Measurements from ENCODE around the gene ATAD5.
"Not testable (repeated sequence)": the region's sequence is repeated elsewhere in the genome, so short reads cannot be mapped to it uniquely, and the experiment has no call there.

ATAD5 gene

DNA sequence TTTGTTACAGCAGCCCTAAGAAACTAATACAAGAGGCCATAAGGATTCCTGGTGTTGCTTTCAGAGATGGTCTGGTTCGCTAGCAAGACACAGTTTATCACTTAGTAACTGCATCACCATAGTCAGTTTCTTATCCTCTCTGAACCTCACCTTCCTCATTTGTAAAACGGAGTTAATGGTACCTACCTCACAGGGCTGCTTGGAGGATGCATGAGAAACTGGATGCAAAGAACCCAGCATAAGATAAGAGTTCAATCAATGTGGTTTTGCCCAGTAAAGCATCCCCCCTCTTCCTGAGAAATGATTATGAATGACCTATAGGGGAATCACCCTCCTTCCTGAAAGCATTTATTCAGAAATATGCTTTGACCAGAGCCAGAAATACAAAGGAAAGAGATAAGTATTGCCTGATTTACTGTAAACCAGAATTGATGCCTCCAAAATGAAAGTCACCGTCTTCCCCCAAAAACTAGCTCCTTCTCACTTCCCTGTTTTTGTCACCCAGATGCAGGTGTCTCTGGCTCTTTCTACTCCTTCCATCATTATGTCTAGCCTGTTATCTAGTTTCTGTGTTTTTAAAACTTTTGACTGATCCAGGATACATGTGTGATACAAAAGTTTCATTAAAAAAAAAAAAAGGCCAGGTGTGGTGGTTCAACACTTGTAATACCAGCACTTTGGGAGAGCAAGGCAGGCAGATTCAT, 77.1 kb downstream of the ATAD5 start:
- no peak overlapping the region for H3K27ac ChIP-seq
- no peak for DNase-seq (ENCODE audit: low read depth, low spot score)

DNA sequence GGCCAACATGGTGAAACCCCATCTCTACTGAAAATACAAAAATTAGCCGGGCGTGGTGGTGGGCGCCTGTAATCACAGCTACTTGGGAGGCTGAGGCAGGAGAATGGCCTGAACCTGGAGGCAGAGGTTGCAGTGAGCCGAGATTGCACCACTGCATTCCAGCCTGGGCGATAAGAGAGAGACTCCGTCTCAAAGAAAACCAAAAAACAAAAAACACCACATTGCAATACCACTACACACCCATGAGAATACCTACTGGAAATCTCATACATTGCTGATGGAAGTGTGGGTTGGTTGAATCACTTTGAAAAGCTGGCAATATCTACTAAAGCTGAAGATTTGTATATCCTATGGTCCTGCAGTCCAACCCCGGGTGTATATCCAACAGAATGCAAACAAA, 78.4 kb downstream of the ATAD5 start:
- not testable (repeated sequence) for H3K27ac ChIP-seq; DNase-seq (ENCODE audit: low read depth, low spot score)

DNA sequence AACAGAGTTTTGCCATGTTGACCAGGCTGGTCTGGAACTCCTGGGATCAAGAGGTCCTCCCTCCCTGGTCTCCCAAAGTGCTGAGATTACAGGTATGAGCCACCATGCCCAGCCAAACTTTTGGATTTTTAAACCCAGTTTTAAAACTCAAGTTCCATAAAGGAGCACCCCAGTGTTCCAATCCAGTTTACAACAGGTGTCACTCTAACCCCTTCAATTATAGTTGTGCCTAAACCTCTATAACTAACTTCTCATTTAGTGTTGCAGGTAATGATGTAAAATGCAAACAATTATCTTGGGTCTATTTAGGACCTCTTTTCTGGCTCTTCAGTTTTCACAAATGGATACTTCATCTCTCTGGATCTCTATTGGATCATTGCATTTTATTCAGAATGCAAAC, 82.2 kb downstream of the ATAD5 start:
- DNase-seq (ENCODE audit: low read depth, low spot score): no peak

DNA sequence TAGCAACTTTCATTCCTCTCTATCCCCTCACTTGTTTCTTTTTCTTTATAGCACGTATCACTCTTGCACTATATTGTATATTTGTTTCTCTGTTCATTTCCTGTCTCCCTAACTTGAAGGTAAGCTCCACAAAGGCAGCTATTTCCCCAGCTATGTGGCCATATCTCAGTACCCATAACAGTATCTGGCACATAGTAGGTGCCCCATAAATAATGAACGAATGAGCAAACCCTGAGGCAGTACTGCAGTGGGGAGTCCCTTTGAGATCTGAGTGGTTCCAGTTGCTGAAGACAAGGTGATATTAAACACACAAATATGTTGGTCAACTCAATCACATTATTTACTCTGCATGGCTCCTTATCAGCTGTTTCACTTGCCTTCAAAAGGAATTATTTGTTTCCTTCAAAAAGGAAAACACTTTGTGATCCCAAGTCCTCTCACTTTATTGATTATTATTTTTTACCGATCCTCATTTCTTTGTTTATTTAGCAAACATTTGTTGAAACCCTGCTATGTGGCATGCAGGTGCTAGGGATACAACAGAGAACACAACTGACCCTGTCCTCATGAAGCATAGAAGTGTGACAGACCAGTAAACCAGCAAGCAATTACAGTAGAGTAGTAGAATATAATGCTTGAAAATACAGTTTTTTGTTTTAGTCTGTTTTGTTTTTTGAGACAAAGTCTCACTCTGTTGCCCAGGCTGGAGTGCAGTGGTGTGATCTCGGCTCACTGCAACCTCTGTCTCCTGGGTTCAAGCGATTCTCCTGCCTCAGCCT, 84.3 kb downstream of the ATAD5 start:
- no peak overlapping the region for H3K27ac ChIP-seq
- DNase-seq (ENCODE audit: low read depth, low spot score): no peak

More for the DNA sequence above, 82.2 kb downstream of the ATAD5 start:
- H3K27ac ChIP-seq: no peak overlapping the region

DNA sequence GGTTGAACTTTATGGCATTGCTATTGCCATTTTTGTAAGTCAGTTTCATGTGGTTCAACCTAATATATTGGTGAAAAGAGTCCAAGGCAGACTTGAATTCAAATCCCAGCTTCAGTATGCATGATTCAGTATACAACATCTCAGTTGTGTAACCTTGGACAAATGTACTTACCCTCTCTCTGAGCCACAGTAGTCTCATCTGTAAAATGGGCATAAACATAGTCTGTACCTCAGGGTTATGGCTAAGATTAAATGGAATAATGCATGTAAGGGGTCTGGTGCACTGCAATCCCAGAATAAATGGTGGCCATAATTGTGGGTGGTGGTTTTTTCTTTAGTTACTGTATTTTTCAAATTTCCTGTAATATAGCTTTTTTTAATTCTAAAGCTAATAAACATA, 85.3 kb downstream of the ATAD5 start:
- no peak for DNase-seq (ENCODE audit: low read depth, low spot score)
- H3K27ac ChIP-seq: no peak overlapping the region

DNA sequence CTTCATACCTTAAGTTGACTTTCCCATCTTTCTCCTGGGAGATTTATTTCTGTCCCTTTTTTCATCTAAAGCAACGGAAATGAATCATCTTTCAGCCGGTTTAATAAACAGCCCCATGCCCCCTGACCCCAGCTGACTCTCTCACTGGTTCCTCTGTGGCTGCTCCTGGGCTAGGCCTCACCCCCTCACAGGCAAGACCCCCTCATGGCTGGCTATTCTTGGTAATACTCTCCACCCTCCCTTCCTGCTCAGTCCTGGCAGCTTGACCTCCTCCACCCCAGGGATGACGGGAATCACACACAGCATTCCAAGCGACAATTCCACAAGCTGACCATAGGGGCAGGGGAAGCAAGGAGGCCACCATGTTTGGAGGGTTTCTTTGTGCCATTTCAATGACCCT, 88.5 kb downstream of the ATAD5 start:
- no peak overlapping the region for H3K27ac ChIP-seq
- no peak for DNase-seq (ENCODE audit: low read depth, low spot score)

DNA sequence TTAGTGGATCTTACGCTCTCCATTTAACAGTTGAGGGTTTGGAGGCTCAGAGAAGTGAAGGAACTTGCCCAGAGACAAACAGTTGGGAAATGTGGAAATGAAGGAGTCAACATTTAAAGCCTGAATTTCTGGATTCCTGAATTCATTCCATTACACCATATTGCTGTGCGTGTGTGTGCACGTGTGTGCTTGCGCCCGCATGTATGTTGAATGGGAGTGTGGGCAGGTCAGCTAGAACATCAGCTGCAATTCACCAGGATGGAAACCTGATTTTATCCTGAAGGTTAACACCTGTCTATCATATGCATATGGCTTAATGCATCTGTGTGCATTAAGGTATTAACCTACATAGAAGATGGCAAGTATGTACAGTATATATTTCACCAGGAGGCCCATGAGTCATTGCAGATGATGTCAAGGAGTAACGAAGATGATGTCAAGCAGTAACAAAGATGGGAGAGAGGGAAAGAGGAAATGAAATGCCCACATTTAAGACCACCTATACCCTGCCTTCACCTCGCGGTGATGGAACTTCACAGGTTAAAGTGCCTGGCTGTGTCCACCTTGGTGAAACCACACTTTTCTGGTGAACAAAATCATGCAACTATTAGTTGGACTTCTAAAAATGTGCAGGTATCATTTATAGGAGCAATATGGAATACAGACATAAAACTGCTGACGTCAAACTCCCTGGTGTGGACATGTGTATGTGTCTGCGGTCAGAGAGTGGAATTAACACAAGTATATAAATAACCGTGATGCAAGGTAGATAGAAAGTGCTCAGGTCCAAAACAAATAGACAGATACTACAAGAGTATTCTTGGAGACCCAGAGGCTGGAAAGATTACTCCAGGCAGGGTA, 89.1 kb downstream of the ATAD5 start:
- no peak overlapping the region for H3K27ac ChIP-seq
- peak; percentile 20 for DNase-seq (ENCODE audit: low read depth, low spot score)

DNA sequence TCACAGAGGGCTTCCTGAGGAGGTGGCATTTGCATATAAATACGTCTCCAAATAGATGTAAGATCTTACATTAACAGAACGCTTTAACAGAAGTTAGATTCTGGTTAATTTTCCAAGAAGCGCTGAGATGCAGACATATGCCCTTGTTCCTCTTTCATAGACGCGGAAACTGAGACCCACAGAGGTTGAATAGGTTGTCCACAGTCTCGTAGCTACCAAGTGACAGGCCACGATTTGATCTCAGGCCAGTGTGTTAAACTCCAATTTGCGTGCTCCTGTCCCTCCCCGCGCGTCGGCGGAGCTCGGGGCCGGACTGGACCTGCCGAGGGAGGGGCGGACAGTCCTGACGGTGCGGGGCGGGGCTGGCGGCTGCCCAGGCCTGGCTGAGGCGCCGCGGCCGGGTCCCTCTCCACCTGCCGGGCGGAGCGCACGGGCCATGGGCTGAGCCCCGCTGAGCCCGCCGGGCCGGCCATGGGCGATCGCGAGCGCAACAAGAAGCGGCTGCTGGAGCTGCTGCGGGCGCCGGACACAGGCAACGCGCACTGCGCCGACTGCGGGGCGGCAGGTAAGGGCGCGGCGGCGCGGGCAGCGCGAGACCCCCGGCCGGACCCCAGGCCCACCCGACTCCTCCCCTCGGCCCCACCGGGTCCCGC, 89.9 kb downstream of the ATAD5 start, which contains the start of gene ADAP2:
ADAP2 (plus strand) TSS at position 402 of the 653 bp plus-strand sequence; CDS start at position 472, 70 bp downstream.
- no peak within 1 kb of the TSS for H3K27ac ChIP-seq
- DNase-seq (ENCODE audit: low read depth, low spot score): no peak

DNA sequence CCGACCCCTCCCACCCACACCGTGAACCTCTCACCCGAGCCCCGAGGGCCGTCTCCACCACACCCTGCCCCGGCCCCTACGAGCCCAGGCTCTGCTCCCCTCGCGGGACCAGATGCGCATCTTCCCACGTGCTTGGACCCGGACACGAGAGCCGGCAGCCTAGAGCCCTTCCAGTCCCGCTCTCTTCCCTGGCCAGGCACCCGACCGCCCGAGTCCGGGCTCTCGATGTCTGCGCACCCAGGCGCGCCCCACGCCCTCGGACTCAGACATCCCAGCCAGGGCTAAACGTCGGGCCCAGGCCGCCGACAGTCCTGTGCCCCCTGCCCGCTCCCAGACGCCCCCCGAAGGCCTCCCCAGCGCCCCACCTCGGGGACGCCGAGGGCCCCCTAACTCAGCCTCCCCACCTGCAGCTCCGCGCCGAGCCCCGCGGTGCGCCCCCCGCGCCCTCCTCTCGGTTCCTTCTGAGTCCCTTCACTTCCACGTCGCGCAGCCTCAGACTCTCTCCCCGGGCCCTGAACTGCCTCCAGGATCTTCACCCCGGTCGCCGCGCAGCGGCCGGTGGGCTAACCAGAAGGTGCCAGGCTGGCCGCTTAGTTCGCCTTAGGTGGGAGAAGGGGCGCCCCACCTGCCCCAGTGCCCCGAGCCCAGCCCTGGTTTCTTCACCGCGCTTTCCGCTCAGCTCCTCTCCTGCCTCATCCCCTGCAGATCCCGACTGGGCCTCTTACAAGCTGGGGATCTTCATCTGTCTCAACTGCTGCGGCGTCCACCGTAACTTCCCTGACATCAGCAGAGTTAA, 90.7 kb downstream of the ATAD5 start:
- no peak overlapping the region for H3K27ac ChIP-seq
- DNase-seq (ENCODE audit: low read depth, low spot score): no peak

DNA sequence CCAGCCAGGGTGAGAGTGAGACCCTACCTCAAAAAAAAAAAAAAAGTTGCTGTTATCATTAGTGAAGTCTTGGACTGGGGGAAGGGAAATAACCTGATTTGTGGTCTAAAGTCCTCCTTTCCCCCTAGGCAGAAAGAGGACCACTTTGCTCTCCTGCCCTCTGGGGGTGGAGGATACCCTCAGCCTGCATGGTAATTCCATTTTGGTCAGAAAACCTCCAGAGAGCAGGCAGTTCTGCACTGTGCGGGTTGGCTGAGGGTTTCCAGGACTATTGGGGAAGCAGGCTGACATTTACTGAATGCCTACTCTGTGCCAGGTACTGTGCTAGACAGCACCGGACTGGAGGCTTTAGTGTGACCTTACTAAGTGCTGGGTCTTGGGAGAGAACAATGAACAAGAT, 92.6 kb downstream of the ATAD5 start:
- DNase-seq (ENCODE audit: low read depth, low spot score): no peak
- H3K27ac ChIP-seq: no peak overlapping the region

DNA sequence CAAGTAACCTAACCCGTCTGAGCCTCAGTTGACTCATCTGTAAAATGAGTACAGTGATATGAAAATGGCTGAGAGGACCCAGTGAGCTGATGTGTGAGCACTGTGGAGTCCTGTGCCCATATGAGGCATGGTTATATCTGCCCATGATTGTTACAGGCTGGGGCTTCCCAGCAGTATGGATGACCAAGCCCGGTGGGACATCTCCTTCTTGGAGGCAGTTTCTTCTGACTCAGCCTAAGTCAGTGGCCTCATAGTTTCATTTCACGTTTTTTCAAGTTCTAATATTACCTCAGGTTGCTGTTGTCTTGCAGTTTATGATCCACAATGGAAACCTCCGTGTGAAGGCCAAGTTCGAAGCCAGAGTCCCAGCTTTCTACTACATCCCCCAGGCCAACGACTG, 94.8 kb downstream of the ATAD5 start:
- no peak for DNase-seq (ENCODE audit: low read depth, low spot score)
- no peak overlapping the region for H3K27ac ChIP-seq

DNA sequence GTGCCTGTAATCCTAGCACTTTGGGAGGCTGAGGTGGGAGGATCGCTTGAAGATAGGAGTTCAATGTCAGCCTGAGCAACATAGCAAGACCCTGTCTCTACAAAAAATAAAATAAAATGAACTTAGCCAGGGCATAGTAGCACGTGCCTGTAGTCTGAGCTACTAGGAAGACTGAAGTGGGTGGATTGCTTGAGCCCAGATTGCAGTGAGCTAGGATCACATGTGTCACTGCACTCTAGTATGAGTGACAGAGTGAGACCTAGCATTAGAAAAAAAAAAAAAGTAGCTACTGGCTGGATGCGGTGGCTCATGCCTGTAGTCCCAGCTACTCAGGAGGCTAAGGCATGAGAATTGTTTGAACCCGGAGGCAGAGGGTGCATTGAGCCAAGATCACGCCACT, 96.0 kb downstream of the ATAD5 start:
- H3K27ac ChIP-seq: no peak overlapping the region
- DNase-seq (ENCODE audit: low read depth, low spot score): no peak

DNA sequence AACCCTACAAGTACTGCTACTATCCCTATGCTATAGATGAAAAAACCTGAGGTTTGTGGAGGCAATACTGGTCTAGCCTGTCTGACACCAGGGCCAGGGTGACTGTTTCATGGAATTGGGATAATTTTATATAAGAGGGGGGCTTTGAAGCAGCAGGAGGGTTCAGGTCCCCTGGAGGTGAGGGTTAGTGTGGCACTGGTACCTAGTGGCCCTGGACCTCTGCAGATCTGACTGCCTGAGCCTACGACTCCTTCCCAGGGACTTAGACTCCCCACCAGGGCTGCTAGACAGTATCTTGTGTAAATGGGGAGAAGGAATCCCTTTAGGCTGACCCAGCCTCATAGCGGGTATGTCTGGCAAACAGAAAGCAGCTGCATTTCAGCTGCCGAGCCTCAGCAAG, 96.8 kb downstream of the ATAD5 start:
- DNase-seq (ENCODE audit: low read depth, low spot score): no peak
- no peak overlapping the region for H3K27ac ChIP-seq

DNA sequence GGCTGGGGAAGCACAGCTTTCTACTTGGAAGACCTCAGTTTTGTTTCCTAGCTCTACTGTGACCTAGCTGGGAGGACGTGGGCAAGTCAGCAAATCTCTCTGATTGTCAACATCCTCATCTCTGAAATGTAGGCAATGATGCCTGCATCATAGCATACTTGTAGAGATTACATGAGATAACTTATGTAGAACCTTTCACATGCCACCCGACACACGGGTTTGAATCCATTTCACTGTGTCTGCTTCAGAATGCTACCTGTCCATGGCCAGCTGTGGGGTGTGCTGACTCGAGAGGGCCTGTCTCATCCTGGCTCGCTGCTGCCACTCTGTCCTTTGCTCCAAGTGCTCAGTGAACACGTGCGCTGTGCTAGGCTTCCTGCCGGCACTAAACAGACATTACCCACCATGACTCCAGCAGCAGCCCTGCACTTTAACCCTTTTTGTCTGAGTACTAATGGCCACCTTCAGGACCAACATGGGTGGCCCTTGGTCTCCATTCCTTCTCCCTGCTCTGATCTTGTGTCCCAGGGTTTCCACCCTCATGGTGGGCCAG, 97.4 kb downstream of the ATAD5 start:
- H3K27ac ChIP-seq: no peak overlapping the region
- DNase-seq (ENCODE audit: low read depth, low spot score): no peak

DNA sequence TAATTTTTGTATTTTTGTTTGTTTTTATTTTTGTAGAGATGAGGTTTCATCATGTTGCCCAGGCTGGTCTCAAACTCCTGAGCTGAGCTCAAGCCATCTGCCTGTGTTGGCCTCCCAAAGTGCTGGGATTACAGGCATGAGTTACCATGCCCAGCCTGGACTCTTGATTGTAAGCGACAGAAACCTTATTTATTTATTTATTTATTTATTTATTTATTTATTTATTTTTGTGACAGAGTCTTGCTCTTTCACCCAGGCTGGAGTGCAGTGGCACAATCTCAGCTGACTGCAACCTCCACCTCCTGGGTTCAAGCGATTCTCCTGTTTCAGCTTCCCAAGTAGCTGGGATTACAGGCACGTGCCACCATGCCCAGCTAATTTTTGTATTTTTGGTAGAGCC, 98.1 kb downstream of the ATAD5 start:
- DNase-seq (ENCODE audit: low read depth, low spot score); H3K27ac ChIP-seq: not testable (repeated sequence)

DNA sequence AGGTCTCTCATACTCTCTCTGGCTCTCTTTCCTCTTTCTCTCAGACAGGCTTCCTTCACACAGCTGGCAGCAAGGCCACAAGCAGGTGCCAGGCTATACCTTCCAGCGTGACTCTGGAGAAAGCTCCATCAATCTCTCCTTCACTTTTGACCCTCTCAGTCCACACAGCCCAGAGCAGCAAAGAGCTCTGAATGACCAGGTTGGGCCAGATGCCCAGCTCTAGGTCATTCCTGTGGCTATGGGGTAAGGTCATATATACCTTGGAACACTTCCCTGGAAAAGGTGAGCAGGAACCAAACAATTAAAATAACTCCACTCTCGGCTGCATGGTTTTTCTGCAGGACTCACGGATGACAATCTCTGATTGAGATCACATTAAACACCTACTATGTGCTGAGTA, 98.7 kb downstream of the ATAD5 start:
- no peak overlapping the region for H3K27ac ChIP-seq
- DNase-seq (ENCODE audit: low read depth, low spot score): no peak

DNA sequence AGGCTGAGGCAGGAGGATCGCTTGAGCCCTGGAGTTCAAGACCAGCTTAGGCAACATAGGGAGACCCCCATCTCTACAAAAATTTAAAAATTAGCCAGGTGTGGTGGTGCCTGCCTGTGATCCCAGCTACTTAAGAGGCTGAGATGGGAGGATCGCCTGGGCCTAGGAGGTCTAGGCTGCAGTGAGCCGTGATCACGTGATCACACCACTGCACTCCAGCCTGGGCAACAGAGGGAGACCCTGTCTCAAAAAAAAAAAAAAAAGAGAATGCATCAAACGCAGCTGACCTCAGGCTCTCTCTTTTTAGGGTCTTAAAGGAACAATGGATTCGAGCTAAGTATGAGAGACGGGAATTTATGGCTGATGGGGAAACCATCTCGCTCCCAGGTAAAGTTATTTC, 99.8 kb downstream of the ATAD5 start:
- not testable (repeated sequence) for DNase-seq (ENCODE audit: low read depth, low spot score); H3K27ac ChIP-seq

DNA sequence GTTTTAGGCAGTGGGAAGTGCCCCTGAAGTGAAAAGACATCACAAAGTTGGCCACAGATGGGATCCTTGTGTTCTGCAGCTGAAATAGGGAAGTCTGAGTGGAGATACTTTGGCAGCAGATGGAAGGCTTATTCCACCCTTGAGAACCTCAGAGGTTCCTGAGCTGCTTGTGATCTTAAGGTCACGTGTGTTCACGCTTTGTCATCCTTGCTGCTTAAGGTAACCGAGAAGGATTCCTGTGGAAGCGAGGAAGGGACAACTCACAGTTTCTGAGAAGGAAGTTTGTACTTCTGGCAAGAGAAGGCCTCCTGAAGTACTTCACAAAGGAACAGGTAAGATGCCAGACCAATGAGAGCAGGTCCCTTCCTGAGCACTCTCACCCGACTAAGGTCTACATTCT, 102.2 kb downstream of the ATAD5 start:
- no peak overlapping the region for H3K27ac ChIP-seq
- no peak for DNase-seq (ENCODE audit: low read depth, low spot score)

DNA sequence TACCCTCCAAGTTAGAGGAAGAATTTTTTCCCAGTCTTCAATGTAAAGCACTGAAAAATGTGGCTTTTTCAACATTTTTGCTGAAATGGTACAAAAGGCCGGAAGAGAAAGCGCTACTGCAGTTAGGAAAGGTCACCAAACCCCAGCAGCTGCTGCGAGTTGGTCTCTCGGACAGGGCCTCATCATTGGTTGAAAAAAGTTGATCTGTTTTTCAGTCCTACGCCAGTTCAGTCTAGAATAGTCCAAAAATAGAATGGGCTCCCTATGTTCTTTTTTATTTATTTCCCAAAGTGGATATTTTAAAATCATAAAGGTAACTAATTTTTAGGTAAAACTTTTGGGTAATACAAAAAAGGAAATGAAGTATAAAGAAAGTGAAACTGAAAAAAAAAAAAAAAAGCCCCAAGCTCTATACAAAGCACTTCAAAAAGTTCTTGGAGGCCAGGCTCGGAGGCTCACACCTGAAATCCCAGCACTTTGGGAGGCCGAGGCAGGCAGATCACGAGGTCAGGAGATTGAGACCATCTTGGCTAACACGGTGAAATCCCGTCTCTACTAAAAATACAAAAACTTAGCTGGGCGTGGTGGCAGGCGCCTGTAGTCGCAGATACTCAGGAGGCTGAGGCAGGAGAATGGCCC, 107.4 kb downstream of the ATAD5 start:
- no peak for DNase-seq (ENCODE audit: low read depth, low spot score)
- H3K27ac ChIP-seq: no peak overlapping the region

Data from epithelial cell of prostate (primary cell).